ENCODE data around the gene NDUFA12.
"Not testable (repeated sequence)": the region's sequence is repeated elsewhere in the genome, so short reads cannot be mapped to it uniquely, and the experiment has no call there.

NDUFA12 gene

DNA sequence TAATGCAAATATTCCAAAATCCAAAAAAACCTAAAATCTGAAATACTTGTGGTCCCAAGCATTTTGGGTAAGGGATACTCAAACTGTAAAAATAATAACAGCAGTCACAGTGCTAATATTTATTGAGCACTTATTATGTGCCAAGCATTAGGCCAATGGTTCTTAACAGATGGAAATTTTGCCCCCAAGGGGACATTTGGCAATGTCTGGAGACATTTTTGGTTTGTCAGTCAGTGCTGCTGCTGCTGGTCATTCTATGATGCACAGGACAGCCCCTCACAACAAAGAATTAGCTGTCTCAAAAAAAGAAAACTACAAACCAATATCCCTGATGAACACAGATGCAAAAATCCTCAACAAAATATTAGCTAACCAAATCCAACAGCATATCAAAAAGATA lies 5.8 kb downstream of the NDUFA12 start:
- DNase-seq (ENCODE audit: low read depth), result no peak
- no peak overlapping the region for H3K4me3 ChIP-seq (ENCODE audit: low read depth, low read length)
- in situ Hi-C loops (cut with HindIII; ENCODE audit: low sequenced_read_pairs), result no loop called here
- TF ChIP-seq, protein P1, sequence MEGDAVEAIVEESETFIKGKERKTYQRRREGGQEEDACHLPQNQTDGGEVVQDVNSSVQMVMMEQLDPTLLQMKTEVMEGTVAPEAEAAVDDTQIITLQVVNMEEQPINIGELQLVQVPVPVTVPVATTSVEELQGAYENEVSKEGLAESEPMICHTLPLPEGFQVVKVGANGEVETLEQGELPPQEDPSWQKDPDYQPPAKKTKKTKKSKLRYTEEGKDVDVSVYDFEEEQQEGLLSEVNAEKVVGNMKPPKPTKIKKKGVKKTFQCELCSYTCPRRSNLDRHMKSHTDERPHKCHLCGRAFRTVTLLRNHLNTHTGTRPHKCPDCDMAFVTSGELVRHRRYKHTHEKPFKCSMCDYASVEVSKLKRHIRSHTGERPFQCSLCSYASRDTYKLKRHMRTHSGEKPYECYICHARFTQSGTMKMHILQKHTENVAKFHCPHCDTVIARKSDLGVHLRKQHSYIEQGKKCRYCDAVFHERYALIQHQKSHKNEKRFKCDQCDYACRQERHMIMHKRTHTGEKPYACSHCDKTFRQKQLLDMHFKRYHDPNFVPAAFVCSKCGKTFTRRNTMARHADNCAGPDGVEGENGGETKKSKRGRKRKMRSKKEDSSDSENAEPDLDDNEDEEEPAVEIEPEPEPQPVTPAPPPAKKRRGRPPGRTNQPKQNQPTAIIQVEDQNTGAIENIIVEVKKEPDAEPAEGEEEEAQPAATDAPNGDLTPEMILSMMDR (IDR thresholded peaks at IDR 0.05; ENCODE audit: low read depth, low read length, missing control alignments), result no peak

GRCh38 chr12:94997061-94997460 lies 6.4 kb downstream of the NDUFA12 start:
- TF ChIP-seq, protein P1 (IDR thresholded peaks at IDR 0.05; ENCODE audit: low read depth, low read length, missing control alignments), result no peak
- in situ Hi-C loops (cut with HindIII; ENCODE audit: low sequenced_read_pairs), result no loop called here
- no peak overlapping the region for H3K4me3 ChIP-seq (ENCODE audit: low read depth, low read length)
- DNase-seq (ENCODE audit: low read depth), result no peak

- TF ChIP-seq, protein P1 (IDR thresholded peaks at IDR 0.05; ENCODE audit: low read depth, low read length, missing control alignments), result no peak
- no peak overlapping the region for H3K4me3 ChIP-seq (ENCODE audit: low read depth, low read length)
- in situ Hi-C loops (cut with HindIII; ENCODE audit: low sequenced_read_pairs), result no loop called here
- DNase-seq (ENCODE audit: low read depth), result peak; percentile 67
Observed at GRCh38 chr12:94994312-94994711, 9.2 kb downstream of the NDUFA12 start.

- H3K4me3 ChIP-seq (ENCODE audit: low read depth, low read length); DNase-seq (ENCODE audit: low read depth); in situ Hi-C loops (cut with HindIII; ENCODE audit: low sequenced_read_pairs): not testable (repeated sequence)
Observed at GRCh38 chr12:94993855-94994254, 9.6 kb downstream of the NDUFA12 start.

DNA sequence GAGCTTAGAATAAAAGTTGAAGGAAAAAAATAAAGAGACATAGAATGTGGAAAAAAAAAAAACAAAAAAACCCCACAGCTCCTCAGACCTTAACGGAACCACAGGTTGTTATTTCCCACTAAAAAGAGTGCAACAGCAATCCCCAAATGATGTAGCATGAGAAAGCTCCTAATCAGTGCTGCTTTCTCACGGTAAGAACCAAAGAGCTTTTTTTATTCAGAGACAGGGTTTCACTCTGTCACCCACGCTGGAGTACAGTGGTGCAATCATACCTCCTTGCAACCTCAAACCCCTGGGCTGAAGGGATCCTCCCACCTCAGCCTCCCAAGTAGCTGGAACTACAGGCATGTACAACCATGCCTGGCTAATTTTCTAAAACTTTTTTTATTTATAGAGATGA lies 13.3 kb downstream of the NDUFA12 start:
- TF ChIP-seq, protein P1 (IDR thresholded peaks at IDR 0.05; ENCODE audit: low read depth, low read length, missing control alignments), result no peak
- no peak for DNase-seq (ENCODE audit: low read depth)
- in situ Hi-C loops (cut with HindIII; ENCODE audit: low sequenced_read_pairs), result no loop called here
- no peak overlapping the region for H3K4me3 ChIP-seq (ENCODE audit: low read depth, low read length)

GRCh38 chr12:94988471-94988870 lies 15.0 kb downstream of the NDUFA12 start:
- no peak for DNase-seq (ENCODE audit: low read depth)
- H3K4me3 ChIP-seq (ENCODE audit: low read depth, low read length), result no peak overlapping the region
- TF ChIP-seq, protein P1 (IDR thresholded peaks at IDR 0.05; ENCODE audit: low read depth, low read length, missing control alignments), result no peak
- in situ Hi-C loops (cut with HindIII; ENCODE audit: low sequenced_read_pairs), result no loop called here

DNA sequence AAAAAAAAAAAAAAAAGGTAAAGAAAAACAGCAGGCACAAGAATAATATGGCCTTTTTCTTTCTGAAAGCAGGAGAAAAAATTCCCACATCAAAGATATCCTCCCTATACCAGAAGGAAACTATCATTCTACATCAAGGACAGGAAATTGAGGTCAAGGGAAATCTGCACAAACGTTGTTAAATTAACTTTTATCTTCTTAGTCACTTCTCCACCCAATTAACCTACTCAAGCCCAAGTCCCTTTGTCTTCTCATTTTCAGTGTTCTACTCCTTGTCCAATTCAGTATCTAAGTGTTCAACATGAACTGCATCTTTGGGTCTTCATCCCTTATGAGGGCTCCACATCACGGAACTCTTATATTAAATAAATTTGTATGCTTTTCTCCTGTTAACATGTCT lies 15.7 kb downstream of the NDUFA12 start:
- DNase-seq (ENCODE audit: low read depth), result no peak
- H3K4me3 ChIP-seq (ENCODE audit: low read depth, low read length), result no peak overlapping the region
- TF ChIP-seq, protein P1 (IDR thresholded peaks at IDR 0.05; ENCODE audit: low read depth, low read length, missing control alignments), result no peak
- in situ Hi-C loops (cut with HindIII; ENCODE audit: low sequenced_read_pairs), result no loop called here
